Trophoblast cell (in vitro differentiated cells and primary cell): ENCODE measurements around the gene TOX2.

ENCODE experiments used
- DNase-seq, 2 donors: peaks; one replicate each; pipeline ENCODE4 v3.0.0-alpha.2; 2016
- H2AFZ ChIP-seq: 2 replicates; pipeline ENCODE4 v1.6.1; 2013; ENCODE audit warnings: low read length, moderate library complexity, mild to moderate bottlenecking; ENCODE audit not compliant: insufficient read depth, poor library complexity
- H2AK5ac ChIP-seq: 2 replicates; pipeline ENCODE4 v1.6.1; 2013; ENCODE audit warnings: mild to moderate bottlenecking, low read length
- H2BK120ac ChIP-seq: 2 replicates; pipeline ENCODE4 v1.6.1; 2013; ENCODE audit warnings: low read length, mild to moderate bottlenecking, moderate library complexity; ENCODE audit not compliant: insufficient read depth, poor library complexity
- H2BK12ac ChIP-seq: 2 replicates; pipeline ENCODE4 v1.6.1; 2013; ENCODE audit warnings: mild to moderate bottlenecking, low read length, moderate library complexity
- H2BK5ac ChIP-seq: 2 replicates; pipeline ENCODE4 v1.6.1; 2013; ENCODE audit warnings: low read length, low read depth, moderate library complexity, mild to moderate bottlenecking; ENCODE audit not compliant: poor library complexity
- H3K14ac ChIP-seq: 2 replicates; pipeline ENCODE4 v1.6.1; 2013; ENCODE audit warnings: mild to moderate bottlenecking, low read length
- H3K18ac ChIP-seq: 2 replicates; pipeline ENCODE4 v1.6.1; 2013; ENCODE audit warnings: mild to moderate bottlenecking, low read length
- H3K23ac ChIP-seq: 2 replicates; pipeline ENCODE4 v1.6.1; 2013; ENCODE audit warnings: low read length
- H3K27ac ChIP-seq: 2 replicates; pipeline ENCODE4 v1.5.1; 2013; ENCODE audit warnings: low read depth, mild to moderate bottlenecking, inconsistent platforms, low read length, moderate library complexity
- H3K27me3 ChIP-seq: 2 replicates; pipeline ENCODE4 v1.6.1; 2013; ENCODE audit warnings: inconsistent platforms, mild to moderate bottlenecking, low read length, moderate library complexity; ENCODE audit not compliant: insufficient read depth
- H3K36me3 ChIP-seq, 2 experiments: 1 replicate in 1 of 2; 2 replicates in 1 of 2; pipeline ENCODE4 v1.6.1; 2013; ENCODE audit warnings: low read length in 2 of 2, mild to moderate bottlenecking in 2 of 2, moderate library complexity in 1 of 2; ENCODE audit not compliant: insufficient read depth in 2 of 2, control insufficient read depth in 1 of 2
- H3K4ac ChIP-seq: 2 replicates; pipeline ENCODE4 v1.6.1; 2013; ENCODE audit warnings: low read depth, mild to moderate bottlenecking, low read length, moderate library complexity
- H3K4me1 ChIP-seq, 2 experiments: 1 replicate in 1 of 2; 2 replicates in 1 of 2; pipeline ENCODE4 v1.6.1; 2013; ENCODE audit warnings: low read length in 2 of 2, mild to moderate bottlenecking in 2 of 2, moderate library complexity in 1 of 2; ENCODE audit not compliant: insufficient read depth in 2 of 2, control insufficient read depth in 1 of 2
- H3K4me2 ChIP-seq: 2 replicates; pipeline ENCODE4 v1.6.1; 2013; ENCODE audit warnings: inconsistent platforms, mild to moderate bottlenecking, low read length, moderate library complexity
- H3K4me3 ChIP-seq: 2 replicates; pipeline ENCODE4 v1.5.1; 2013; ENCODE audit warnings: mild to moderate bottlenecking, low read depth, low read length, inconsistent platforms
- H3K79me1 ChIP-seq: one replicate; pipeline ENCODE4 v1.6.1; 2013; ENCODE audit warnings: low read length
- H3K79me2 ChIP-seq: 2 replicates; pipeline ENCODE4 v1.6.1; 2013; ENCODE audit warnings: low read length, mild to moderate bottlenecking; ENCODE audit not compliant: control insufficient read depth, insufficient read depth, poor library complexity
- H3K9ac ChIP-seq: 2 replicates; pipeline ENCODE4 v1.6.1; 2013; ENCODE audit warnings: mild to moderate bottlenecking, low read length
- H3K9me3 ChIP-seq: 2 replicates; pipeline ENCODE4 v1.6.1; 2013; ENCODE audit warnings: low read depth, mild to moderate bottlenecking, control low read depth, inconsistent platforms, low read length; ENCODE audit not compliant: insufficient read depth
- H4K12ac ChIP-seq: 2 replicates; pipeline ENCODE4 v1.6.1; 2013; ENCODE audit warnings: low read depth, mild to moderate bottlenecking, low read length, moderate library complexity
- H4K8ac ChIP-seq: 2 replicates; pipeline ENCODE4 v1.6.1; 2013; ENCODE audit warnings: low read depth, mild to moderate bottlenecking, low read length, moderate library complexity
- H4K91ac ChIP-seq: one replicate; pipeline ENCODE4 v1.6.1; 2013; ENCODE audit warnings: low read depth, mild to moderate bottlenecking, low read length, moderate library complexity
- WGBS: extraction: QIAGEN DNeasy Blood & Tissue Kit; methylation state at CpG from one replicate; pipeline ENCODE4 v1.1.7; 2013; ENCODE audit warnings: missing lambda C conversion rate; ENCODE audit not compliant: insufficient read length, insufficient coverage; ENCODE audit errors: extremely low coverage; 5-methylcytosine and 5-hydroxymethylcytosine counted together

Gene TOX2

DNA sequence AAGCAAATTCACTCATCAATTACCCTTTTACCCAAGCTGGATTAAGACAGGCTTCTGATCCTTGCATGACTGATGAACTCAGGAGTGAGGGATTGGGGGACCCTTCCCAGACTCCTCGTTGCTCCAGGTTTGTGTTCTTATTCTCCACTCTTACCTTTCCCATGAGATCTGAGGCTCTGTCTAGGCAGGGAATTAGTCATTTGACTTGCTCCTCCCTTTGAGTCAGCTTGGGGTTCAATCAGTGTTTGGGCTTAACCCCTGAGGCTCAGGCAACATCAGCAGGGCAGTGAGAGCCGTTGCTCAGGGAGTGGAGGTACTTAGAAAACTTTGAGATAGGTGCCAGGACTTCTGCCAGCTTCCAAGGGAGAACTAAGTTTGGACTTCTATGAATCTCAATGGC, 20.7 kb upstream of the TOX2 start:
- H3K9me3 ChIP-seq: no peaks in the 10 kb centered on the region
- no peak overlapping the region for H2AFZ ChIP-seq
- no peak overlapping the region for H4K8ac ChIP-seq
- H3K79me2 ChIP-seq: no peaks in the 10 kb centered on the region
- H3K23ac ChIP-seq: no peak overlapping the region
- no peaks in the 10 kb centered on the region for H3K79me1 ChIP-seq
- no peaks in the 10 kb centered on the region for H3K36me3 ChIP-seq
- H2BK120ac ChIP-seq: no peak overlapping the region
- H2AK5ac ChIP-seq: no peak overlapping the region
- H2BK12ac ChIP-seq: no peak overlapping the region
- no peak overlapping the region for H3K27ac ChIP-seq
- H3K18ac ChIP-seq: no peak overlapping the region
- H3K27me3 ChIP-seq: no peaks in the 10 kb centered on the region
- H4K12ac ChIP-seq: no peak overlapping the region
- WGBS: no CpG with 5 or more reads among the region's 2 CpGs
- no peak overlapping the region for H3K4ac ChIP-seq
- no peak overlapping the region for H3K9ac ChIP-seq
- peaks cover 3 to 4% of the 10 kb centered on the region in 2 experiments for H3K4me1 ChIP-seq
- H3K14ac ChIP-seq: no peak overlapping the region
- no peak overlapping the region for H3K4me3 ChIP-seq
- H3K4me2 ChIP-seq: no peak overlapping the region
- H4K91ac ChIP-seq: no peak overlapping the region
- H2BK5ac ChIP-seq: no peak overlapping the region
- DNase-seq: no peak

- H3K27me3 ChIP-seq: no peaks in the 10 kb centered on the region
- no peak overlapping the region for H3K4ac ChIP-seq
- no peak overlapping the region for H4K91ac ChIP-seq
- no peak overlapping the region for H3K4me3 ChIP-seq
- H2BK5ac ChIP-seq: no peak overlapping the region
- H3K79me1 ChIP-seq: no peaks in the 10 kb centered on the region
- H3K4me1 ChIP-seq: peaks cover 3 to 4% of the 10 kb centered on the region in 2 experiments
- H4K8ac ChIP-seq: no peak overlapping the region
- H2AK5ac ChIP-seq: no peak overlapping the region
- no peak overlapping the region for H3K23ac ChIP-seq
- H3K9me3 ChIP-seq: peaks cover 2% of the 10 kb centered on the region
- H3K4me2 ChIP-seq: no peak overlapping the region
- no peak overlapping the region for H3K9ac ChIP-seq
- no peak overlapping the region for H3K14ac ChIP-seq
- H3K79me2 ChIP-seq: no peaks in the 10 kb centered on the region
- H2BK12ac ChIP-seq: no peak overlapping the region
- no CpG with 5 or more reads among the region's 4 CpGs for WGBS
- H3K27ac ChIP-seq: no peak overlapping the region
- H2BK120ac ChIP-seq: no peak overlapping the region
- no peak overlapping the region for H4K12ac ChIP-seq
- no peak overlapping the region for H3K18ac ChIP-seq
- no peak for DNase-seq
- H3K36me3 ChIP-seq: no peaks in the 10 kb centered on the region
- H2AFZ ChIP-seq: no peak overlapping the region
These were observed 20.2 kb upstream of the TOX2 start for GRCh38 chr20:43894491-43894890.

- Histone ChIP-seq H3K14ac (no peak overlapping the region), H4K91ac (no peak overlapping the region), H3K27me3 (no peaks in the 10 kb centered on the region), H2AK5ac (no peak overlapping the region), H3K9me3 (peaks cover 2% of the 10 kb centered on the region), H3K4me2 (no peak overlapping the region), H3K79me2 (no peaks in the 10 kb centered on the region), H4K12ac (no peak overlapping the region), H2AFZ (no peak overlapping the region), H3K9ac (no peak overlapping the region), H3K4me1 (peaks cover 3 to 4% of the 10 kb centered on the region in 2 experiments), H3K79me1 (no peaks in the 10 kb centered on the region), H3K27ac (no peak overlapping the region), H3K36me3 (no peaks in the 10 kb centered on the region), H2BK5ac (no peak overlapping the region), H2BK12ac (no peak overlapping the region), H3K4me3 (no peak overlapping the region), H4K8ac (no peak overlapping the region), H3K4ac (no peak overlapping the region), H3K18ac (no peak overlapping the region), H3K23ac (no peak overlapping the region), H2BK120ac (no peak overlapping the region)
- no peak for DNase-seq
- WGBS: no CpG with 5 or more reads among the region's 4 CpGs
These were observed 19.4 kb upstream of the TOX2 start for GRCh38 chr20:43895235-43895634.

DNA sequence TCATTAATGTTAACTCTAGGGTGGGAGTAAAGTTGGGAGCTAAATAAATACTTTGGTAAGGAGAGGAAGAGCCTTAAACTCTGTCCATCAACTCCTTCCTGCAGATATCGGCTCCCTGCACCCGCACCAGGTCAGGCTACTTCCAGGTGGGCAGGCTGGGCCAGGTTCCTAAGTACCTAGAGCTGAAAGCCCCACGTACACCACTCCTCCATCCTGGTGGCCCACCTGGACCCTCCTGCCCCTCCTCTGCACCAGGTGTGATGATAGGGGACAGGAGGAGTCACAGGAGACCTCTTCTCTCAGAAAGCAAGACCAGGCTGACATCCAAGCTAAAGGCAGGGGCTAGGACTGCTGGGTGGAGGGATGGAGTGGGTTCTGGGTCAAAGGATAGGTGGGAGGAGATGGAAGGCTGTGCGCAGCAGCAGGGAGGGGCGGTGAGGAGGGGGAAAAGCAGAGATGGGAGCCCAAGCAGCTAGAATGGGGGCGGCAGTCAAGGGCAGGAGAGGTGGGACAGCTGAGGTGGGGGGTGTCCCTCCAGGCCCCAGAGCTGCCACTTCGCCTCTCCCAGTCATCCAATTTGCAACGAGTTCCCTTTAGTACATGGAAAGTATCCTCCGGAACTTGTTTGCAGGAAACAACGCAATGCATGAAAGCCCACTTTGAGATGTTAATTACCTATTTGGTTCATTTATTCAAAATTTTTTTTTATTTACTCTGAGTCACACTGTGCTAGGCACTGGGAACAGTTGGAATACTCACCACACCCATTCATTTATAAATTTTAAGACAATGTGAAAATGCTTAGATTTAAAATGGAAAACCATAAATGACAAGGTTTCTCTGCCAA, 15.2 kb upstream of the TOX2 start:
- Histone ChIP-seq H2BK120ac (no peak overlapping the region), H3K4me3 (no peak overlapping the region), H4K8ac (no peak overlapping the region), H3K79me2 (no peaks in the 10 kb centered on the region), H3K18ac (no peak overlapping the region), H2AK5ac (no peak overlapping the region), H2AFZ (no peak overlapping the region), H4K12ac (no peak overlapping the region), H3K23ac (no peak overlapping the region), H3K27ac (no peak overlapping the region), H3K4ac (no peak overlapping the region), H3K9me3 (peaks cover 2% of the 10 kb centered on the region), H3K27me3 (no peaks in the 10 kb centered on the region), H3K9ac (no peak overlapping the region), H4K91ac (no peak overlapping the region), H3K79me1 (no peaks in the 10 kb centered on the region), H2BK12ac (no peak overlapping the region), H2BK5ac (no peak overlapping the region), H3K36me3 (no peaks in the 10 kb centered on the region), H3K14ac (no peak overlapping the region), H3K4me2 (no peak overlapping the region), H3K4me1 (peaks cover 2 to 4% of the 10 kb centered on the region in 2 experiments)
- no peak for DNase-seq
- no CpG with 5 or more reads among the region's 10 CpGs for WGBS
